ENCODE measurements around the gene AMOT.

The AMOT gene

DNA sequence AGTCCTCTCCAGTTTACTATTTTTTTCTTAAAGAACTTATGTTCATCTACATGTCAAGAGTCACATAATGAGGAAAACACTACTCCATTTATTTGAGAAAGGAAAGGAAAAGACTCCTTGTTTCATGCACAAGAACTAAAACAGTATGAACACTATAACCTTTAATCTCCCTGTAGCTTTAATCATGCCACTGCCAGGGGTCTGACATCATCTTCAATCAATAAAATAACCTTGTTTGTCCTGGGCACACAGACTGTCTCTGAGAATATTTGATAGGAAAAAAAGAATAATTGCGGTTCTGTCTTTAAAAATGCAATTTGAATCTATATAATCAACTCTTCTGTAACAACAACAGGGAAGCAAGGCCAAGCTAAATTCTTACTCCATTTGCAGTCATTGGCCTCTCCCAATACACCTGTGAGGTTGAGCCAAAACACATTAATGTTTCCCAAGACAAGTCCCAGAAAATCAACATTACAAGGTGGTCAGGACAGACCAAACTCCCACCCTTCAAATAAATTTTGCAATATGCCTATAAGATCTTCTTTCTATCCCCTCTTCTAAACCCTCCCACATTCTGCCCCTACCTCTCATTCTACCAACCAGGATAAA, 13.2 kb downstream of the AMOT start:
- Histone ChIP-seq H3K36me3 (no peaks in the 10 kb centered on the region), H3K4me3 (no peak overlapping the region), H3K27me3 (no peaks in the 10 kb centered on the region), H3K27ac (no peak overlapping the region), H3K9me3 (no peaks in the 10 kb centered on the region), H3K4me1 (no peaks in the 10 kb centered on the region)
- TF ChIP-seq, protein P1, sequence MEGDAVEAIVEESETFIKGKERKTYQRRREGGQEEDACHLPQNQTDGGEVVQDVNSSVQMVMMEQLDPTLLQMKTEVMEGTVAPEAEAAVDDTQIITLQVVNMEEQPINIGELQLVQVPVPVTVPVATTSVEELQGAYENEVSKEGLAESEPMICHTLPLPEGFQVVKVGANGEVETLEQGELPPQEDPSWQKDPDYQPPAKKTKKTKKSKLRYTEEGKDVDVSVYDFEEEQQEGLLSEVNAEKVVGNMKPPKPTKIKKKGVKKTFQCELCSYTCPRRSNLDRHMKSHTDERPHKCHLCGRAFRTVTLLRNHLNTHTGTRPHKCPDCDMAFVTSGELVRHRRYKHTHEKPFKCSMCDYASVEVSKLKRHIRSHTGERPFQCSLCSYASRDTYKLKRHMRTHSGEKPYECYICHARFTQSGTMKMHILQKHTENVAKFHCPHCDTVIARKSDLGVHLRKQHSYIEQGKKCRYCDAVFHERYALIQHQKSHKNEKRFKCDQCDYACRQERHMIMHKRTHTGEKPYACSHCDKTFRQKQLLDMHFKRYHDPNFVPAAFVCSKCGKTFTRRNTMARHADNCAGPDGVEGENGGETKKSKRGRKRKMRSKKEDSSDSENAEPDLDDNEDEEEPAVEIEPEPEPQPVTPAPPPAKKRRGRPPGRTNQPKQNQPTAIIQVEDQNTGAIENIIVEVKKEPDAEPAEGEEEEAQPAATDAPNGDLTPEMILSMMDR (IDR thresholded peaks at IDR 0.05) = no peak
- intact Hi-C loops (cut with DNase I; ENCODE audit: low total_unique reads) = no loop called here
- DNase-seq = no peak

DNA sequence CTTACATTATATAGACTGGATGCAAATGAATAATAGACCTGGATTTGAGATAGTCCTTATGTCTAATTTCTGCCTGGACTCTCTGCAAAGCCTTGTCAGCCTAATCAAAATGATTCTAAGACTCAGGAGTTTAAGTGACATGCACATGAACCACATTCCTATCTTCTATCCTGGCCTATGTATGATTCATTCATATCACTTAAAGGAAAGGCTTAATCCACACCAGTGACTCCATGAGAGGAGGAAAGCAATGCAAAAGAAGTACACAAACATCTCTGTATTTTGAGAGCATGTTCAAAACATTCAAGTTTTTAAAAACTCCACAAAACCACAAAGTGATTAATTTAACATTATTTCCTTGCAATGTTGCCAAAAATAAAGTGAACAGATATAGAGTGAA, 14.6 kb downstream of the AMOT start:
- H3K27ac ChIP-seq = no peak overlapping the region
- no peaks in the 10 kb centered on the region for H3K27me3 ChIP-seq
- TF ChIP-seq, protein P1 (IDR thresholded peaks at IDR 0.05) = no peak
- H3K9me3 ChIP-seq = no peaks in the 10 kb centered on the region
- intact Hi-C loops (cut with DNase I; ENCODE audit: low total_unique reads) = no loop called here
- DNase-seq = no peak
- no peaks in the 10 kb centered on the region for H3K4me1 ChIP-seq
- no peaks in the 10 kb centered on the region for H3K36me3 ChIP-seq
- no peak overlapping the region for H3K4me3 ChIP-seq

DNA sequence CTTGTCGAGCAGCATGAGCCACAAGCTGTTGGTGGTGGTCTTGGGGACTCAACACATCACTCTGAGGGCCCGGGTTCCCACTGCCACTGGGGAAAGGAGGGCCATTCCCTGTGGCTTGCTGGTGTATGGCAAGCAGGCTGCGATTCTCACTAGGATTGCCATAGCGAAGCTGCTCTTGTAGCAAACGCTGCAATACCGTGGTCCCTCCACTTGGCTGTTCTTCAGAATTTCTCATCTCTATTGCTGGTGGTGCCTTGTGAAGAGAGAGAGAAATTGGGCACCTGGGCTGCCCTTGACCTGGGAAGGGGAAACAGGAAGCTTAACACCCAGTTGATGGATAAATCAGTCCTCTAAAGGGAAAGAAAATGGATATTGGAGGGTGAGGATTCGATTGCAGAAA, 17.7 kb downstream of the AMOT start:
- H3K9me3 ChIP-seq = no peaks in the 10 kb centered on the region
- DNase-seq = no peak
- TF ChIP-seq, protein P1 (IDR thresholded peaks at IDR 0.05) = no peak
- H3K36me3 ChIP-seq = no peaks in the 10 kb centered on the region
- H3K27me3 ChIP-seq = no peaks in the 10 kb centered on the region
- H3K4me3 ChIP-seq = no peak overlapping the region
- intact Hi-C loops (cut with DNase I; ENCODE audit: low total_unique reads) = no loop called here
- peaks cover 0 to 14% (median 0%) of the 10 kb centered on the region in 4 donors for H3K4me1 ChIP-seq
- H3K27ac ChIP-seq = no peak overlapping the region

DNA sequence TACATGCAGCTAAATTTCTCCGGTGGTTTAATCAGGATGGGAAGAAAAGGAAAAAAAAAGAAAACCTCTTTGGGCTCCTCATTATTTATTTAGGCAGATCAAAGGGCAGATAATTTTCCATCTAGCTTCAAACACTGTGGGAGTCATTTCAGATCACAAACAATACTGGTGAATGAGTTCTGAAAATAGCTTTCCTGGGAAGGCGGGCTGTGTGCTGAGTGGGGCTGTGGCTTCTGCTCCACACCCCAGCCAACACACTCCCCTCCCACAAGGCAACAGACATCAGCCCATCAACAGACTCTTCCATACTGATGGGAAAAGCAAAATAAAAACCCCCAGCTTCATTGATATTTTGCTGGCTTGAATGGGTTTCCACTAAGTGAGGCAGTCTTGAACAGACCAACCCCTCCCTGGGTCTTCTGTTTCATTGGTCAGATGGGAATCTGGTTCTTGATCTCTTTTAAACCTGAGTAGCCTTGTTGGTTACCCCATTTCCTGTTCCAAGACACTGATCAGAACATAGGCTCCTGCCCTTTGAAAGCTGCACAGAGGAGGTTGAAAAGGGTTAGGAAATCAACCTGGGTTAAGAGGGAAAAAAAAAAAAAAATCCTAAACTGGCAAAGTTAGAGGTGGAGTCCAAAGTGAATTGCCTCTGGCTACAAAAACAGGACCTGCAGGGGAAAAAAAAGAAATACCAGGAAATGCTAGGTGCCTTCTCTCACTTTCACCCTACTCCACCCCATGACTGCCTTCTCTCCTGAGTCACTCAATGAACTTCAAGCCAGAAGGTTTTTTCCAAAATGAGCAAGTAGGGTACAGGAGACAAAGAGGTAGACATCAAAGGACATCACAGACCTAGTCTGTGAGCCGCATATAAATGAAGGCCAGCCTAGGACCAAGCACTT, 20.0 kb downstream of the AMOT start:
- Histone ChIP-seq H3K4me3 (no peak overlapping the region), H3K36me3 (no peaks in the 10 kb centered on the region), H3K27me3 (no peaks in the 10 kb centered on the region), H3K9me3 (no peaks in the 10 kb centered on the region), H3K27ac (no peak overlapping the region), H3K4me1 (peaks cover 0 to 14% (median 0%) of the 10 kb centered on the region in 4 donors)
- TF ChIP-seq, protein P1 (IDR thresholded peaks at IDR 0.05) = no peak
- intact Hi-C loops (cut with DNase I; ENCODE audit: low total_unique reads) = no loop called here
- no peak for DNase-seq

DNA sequence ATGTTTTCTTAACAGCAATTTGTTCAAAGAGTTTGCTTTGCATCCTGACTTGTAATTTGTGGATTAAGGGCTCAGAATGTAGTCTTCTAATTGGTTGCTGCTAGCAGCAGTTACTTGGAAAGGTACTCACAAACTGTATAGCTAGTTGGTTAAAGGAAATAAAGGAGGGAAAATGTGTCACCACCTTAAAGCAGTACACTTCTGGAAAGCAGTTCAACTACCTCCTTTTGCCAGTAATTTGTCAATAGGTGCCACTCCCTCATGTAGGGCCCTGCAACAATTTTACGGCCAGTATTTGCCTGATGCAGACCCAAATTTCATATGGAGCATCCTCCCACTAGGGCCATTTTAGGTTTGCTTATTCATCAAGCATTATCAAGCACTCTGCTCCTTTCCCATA, 20.8 kb downstream of the AMOT start:
- Histone ChIP-seq H3K9me3 (no peaks in the 10 kb centered on the region), H3K27me3 (no peaks in the 10 kb centered on the region), H3K36me3 (peaks cover 0 to 7% (median 0%) of the 10 kb centered on the region in 3 donors), H3K4me1 (peaks cover 0 to 14% (median 0%) of the 10 kb centered on the region in 4 donors), H3K4me3 (no peak overlapping the region), H3K27ac (no peak overlapping the region)
- DNase-seq = no peak
- intact Hi-C loops (cut with DNase I; ENCODE audit: low total_unique reads) = no loop called here
- TF ChIP-seq, protein P1 (IDR thresholded peaks at IDR 0.05) = no peak
